GM19455 (cell line): ENCODE data around the gene KIFC3.
"Not testable (repeated sequence)": the region's sequence is repeated elsewhere in the genome, so short reads cannot be mapped to it uniquely, and the experiment has no call there.

ENCODE experiments used
- ATAC-seq: cut with Tn5 transposase; IDR thresholded peaks from one replicate; pipeline ENCODE4 v1.9.1; 2021; ENCODE audit not compliant: unreplicated experiment

KIFC3 gene

GRCh38 chr16:57807252-57807967 is 5.1 kb upstream of the KIFC3 start:
- no peak for ATAC-seq

DNA sequence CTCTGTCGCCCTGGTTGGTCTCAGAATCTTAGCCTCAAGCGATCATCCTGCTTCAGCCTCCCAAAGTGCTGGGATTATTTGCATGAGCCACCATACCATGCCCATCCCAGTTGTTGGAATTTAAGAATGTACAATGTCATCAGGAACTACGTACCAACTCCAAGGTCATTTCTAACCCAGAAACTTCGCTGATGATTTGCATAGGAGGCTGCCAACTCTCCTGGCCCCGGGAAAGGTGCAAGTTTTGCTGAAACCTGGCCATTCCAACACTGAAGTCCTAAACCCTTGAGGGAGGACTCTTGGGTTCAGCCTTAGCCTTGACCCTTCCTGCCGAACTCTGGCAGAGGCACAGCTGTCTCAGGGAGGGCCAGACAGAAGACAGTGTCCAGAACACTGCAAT is 2.9 kb upstream of the KIFC3 start:
- ATAC-seq: no peak

GRCh38 chr16:57804111-57804837 is 2.0 kb upstream of the KIFC3 start:
- no peak for ATAC-seq

DNA sequence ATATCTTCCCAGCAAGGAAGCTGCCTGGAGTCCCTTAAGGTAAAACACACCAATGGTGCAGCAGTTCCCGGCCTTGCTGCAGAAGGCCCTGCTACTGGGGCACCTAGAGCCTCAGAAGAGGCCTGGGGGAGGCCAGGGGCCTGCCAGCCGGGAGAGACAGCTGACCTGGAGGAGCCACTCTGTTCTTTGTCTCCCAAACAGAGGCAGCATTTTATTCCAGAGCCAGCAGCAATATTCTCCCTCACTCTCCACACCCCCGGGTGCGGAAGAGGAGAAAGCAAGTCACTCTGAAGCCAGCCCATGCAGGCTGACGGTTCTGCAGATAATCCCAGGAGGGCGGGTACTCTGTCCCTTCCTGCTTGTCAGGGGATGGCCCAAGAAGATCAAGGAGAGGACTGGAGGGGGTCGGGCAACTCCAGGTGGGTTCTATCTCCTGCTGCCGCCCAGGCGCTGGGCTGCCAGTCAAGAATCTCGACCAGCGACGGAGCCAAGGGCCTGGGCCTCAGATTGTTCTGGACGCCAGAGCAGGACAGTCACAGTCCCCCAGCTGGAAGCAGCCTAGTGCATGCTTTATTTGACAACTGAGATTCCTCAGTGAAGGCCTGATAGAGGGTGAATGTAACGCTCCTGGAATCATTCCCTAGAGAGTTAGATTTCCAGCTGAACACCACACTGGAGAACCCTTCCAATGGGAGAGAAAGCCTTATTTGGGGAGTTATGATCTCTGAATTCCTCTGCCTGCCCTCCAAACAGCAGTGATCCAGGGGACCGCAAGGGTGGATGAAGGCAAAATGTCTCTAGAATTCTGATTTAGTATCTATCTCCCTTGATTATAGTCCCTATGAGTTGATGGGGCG is 1.1 kb upstream of the KIFC3 start:
- no peak for ATAC-seq

- no peak for ATAC-seq
Observed at GRCh38 chr16:57801809-57802340, 416 bp downstream of the KIFC3 start.

GRCh38 chr16:57801098-57801808 is 1.0 kb downstream of the KIFC3 start:
- no peak for ATAC-seq

- no peak for ATAC-seq
Observed at GRCh38 chr16:57800200-57801097, 1.8 kb downstream of the KIFC3 start.

- ATAC-seq: no peak
Observed at GRCh38 chr16:57799600-57800199, 2.6 kb downstream of the KIFC3 start.

GRCh38 chr16:57798953-57799599 is 3.2 kb downstream of the KIFC3 start:
- ATAC-seq: no peak

GRCh38 chr16:57798267-57798810 is 4.0 kb downstream of the KIFC3 start:
- no peak for ATAC-seq

- no peak for ATAC-seq
Observed at GRCh38 chr16:57797526-57798266, 4.6 kb downstream of the KIFC3 start.

DNA sequence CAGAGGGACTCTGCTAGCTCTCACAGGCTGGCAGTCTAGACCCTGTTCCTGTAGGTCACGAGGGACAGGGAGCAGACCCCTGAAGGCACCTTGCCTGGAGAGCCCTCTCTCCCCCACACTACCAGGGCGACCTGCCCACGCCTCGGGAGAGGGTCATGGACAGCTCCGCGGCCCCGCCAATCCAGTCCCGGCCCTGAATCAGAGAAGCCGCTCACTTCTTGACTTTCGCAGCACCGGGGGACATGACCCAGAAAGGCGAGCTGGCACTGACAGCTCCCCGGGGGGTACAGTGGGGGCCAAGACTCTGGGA is 5.1 kb downstream of the KIFC3 start:
- ATAC-seq: no peak

DNA sequence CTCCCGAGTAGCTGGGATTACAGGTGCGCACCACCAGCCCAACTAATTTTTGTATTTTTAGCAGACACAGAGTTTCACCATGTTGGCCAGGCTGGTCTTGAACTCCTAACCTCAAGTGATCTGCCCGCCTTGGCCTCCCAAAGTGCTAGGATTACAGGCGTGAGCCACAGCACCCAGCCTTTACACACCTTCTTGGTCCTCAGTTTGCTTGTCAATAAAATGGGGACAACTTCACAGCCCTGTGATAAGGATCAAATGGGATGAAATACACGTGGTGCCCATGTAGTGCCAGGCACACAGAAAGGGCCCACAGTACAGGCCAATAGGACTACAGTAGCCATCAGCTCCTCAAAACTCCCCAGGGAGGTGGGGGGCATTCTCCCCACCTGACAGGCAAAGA is 6.3 kb downstream of the KIFC3 start:
- not testable (repeated sequence) for ATAC-seq

- ATAC-seq: no peak
Observed at GRCh38 chr16:57795431-57795878, 6.8 kb downstream of the KIFC3 start.

DNA sequence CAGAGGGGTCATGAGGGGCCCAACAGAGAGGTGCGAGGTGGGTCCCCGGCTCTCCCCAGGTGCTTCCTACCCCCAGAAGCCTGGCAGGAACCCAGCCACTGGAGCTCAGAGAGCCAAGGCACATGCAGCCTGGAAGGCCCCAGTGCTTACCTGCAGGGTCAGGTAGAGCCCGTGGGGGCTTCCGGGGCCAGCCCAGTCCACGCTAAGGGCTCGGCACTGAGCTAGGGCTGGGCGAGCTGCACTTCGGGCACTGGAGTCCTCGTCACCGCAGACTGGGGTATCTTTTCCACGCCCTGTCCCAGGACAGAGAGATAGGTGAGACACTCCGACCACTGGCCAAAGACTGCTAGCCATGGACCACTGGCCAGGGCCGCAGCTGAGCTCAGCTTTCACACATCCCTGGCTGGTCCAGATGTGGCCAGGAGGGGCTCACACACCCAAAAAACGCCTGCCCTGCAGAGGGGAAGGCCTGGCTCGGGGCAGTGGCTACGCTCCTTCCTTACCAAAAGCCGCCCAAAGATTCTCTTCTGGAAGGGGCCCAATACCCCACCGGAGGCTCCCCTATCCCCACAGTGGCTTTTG is 7.4 kb downstream of the KIFC3 start:
- no peak for ATAC-seq

GRCh38 chr16:57791893-57792461 is 10.3 kb downstream of the KIFC3 start:
- no peak for ATAC-seq

- no peak for ATAC-seq
Observed at GRCh38 chr16:57791195-57791892, 10.9 kb downstream of the KIFC3 start.
